ENCODE results near the gene DMD. TPM values are rescaled to one million over a fixed set of nuclear protein-coding genes. Genes with fewer than 3 reads are reported as not detected.

The DMD gene
- total RNA-seq, 4 donors from 2014 or later = 18.7 to 69.5 (median 38.5) TPM

DNA sequence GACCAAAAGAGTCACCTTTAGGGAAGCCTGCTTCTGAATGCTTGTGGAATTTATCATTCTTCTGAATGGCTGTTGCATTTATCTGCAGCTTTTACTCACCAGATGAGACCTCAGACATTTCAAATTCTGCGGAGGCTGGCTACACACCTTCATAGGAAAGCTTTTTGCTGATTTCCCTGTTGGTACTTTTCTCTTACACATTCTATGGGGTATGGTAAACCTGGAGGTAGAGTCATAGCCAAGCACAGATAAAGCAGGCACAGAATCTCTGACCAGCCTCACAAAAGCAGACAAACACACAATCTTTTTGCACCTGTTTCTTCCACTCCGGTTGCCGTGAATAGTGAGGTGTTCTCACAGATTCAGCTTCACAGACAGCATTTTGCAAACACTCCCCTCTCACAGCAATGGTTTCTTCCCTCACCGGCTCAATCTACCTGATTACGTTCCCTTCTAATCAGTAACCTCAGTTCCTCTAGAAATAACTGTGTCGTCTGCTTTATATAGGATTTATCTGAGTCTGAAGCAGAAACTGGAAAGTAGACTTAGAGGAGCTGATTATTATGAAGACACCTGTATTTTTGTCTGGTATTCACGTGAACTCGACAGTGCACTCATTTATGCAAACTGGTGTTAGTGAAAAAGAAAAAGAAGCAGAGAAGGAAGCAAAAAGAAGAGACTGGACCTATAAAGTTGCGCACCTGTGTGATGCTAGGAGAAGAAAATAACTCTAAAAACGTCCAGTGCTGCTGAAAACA is 83.1 kb downstream of the DMD start:
- no peak for DNase-seq (ENCODE audit: low spot score in 2 of 2)
- H3K27ac ChIP-seq = no peak overlapping the region
- TF ChIP-seq EP300 (IDR thresholded peaks at IDR 0.05) (no peak), POLR2AphosphoS5 (IDR thresholded peaks at IDR 0.05) (no peak), POLR2A (IDR thresholded peaks at IDR 0.05) (no peak)
- TF ChIP-seq, protein P1, sequence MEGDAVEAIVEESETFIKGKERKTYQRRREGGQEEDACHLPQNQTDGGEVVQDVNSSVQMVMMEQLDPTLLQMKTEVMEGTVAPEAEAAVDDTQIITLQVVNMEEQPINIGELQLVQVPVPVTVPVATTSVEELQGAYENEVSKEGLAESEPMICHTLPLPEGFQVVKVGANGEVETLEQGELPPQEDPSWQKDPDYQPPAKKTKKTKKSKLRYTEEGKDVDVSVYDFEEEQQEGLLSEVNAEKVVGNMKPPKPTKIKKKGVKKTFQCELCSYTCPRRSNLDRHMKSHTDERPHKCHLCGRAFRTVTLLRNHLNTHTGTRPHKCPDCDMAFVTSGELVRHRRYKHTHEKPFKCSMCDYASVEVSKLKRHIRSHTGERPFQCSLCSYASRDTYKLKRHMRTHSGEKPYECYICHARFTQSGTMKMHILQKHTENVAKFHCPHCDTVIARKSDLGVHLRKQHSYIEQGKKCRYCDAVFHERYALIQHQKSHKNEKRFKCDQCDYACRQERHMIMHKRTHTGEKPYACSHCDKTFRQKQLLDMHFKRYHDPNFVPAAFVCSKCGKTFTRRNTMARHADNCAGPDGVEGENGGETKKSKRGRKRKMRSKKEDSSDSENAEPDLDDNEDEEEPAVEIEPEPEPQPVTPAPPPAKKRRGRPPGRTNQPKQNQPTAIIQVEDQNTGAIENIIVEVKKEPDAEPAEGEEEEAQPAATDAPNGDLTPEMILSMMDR (IDR thresholded peaks at IDR 0.05) = no peak
- H3K9me3 ChIP-seq = no peaks in the 10 kb centered on the region
- no peaks in the 10 kb centered on the region for H3K27me3 ChIP-seq
- H3K36me3 ChIP-seq = no peaks in the 10 kb centered on the region
- H3K4me1 ChIP-seq = no peaks in the 10 kb centered on the region
- no peak overlapping the region for H3K4me3 ChIP-seq
- WGBS = 56% methylated on average over 10 of the region's 10 CpGs

DNA sequence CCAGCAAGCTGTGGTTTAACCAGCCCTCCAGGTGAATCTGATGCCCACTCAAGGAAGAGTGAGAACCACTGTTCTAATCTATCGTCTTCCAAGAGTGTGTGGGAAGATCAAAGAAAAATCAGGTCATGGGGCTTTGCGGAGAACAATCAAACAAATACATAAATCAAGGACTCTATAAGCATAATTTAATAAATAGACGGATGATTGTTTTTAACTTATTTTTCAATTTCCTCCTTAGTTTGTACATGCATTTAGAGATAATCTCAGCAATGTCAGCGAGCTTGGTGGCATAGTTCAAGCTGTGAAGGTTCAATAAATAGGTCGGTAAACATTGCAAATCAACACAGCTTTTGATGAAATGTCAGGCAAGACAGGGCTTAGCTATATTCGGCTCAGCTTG is 84.9 kb downstream of the DMD start:
- Histone ChIP-seq H3K27me3 (no peaks in the 10 kb centered on the region), H3K4me1 (no peaks in the 10 kb centered on the region), H3K27ac (no peak overlapping the region), H3K36me3 (no peaks in the 10 kb centered on the region), H3K9me3 (no peaks in the 10 kb centered on the region), H3K4me3 (no peak overlapping the region)
- no peak for DNase-seq (ENCODE audit: low spot score in 2 of 2)
- WGBS = 44% methylated on average over 6 of the region's 6 CpGs
- TF ChIP-seq POLR2A (IDR thresholded peaks at IDR 0.05) (no peak), POLR2AphosphoS5 (IDR thresholded peaks at IDR 0.05) (no peak), EP300 (IDR thresholded peaks at IDR 0.05) (no peak)
- TF ChIP-seq, protein P1 (IDR thresholded peaks at IDR 0.05) = no peak

DNA sequence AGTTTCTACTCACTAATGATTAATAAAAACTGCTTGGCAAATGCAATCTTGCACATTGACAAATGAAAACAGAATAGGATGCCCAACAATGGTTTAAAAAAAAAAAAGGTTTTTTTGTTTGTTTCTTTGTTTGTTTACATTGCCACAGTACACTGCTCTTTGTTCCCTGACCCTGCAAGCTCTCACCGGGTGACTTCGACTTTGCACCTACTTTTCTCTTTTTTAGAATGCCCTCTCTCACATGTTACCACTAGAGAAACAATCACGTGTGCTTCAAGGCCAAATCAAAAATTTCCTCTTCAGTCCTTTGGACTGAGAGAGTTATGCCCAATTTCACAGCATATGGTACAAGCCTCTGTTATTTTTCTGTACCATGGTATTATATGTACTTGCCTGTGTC is 101.5 kb downstream of the DMD start:
- H3K9me3 ChIP-seq = no peaks in the 10 kb centered on the region
- DNase-seq (ENCODE audit: low spot score in 2 of 2) = no peak
- H3K4me3 ChIP-seq = no peak overlapping the region
- no peaks in the 10 kb centered on the region for H3K4me1 ChIP-seq
- H3K36me3 ChIP-seq = no peaks in the 10 kb centered on the region
- no peaks in the 10 kb centered on the region for H3K27me3 ChIP-seq
- 36% methylated on average over 3 of the region's 3 CpGs for WGBS
- no peak overlapping the region for H3K27ac ChIP-seq
- TF ChIP-seq EP300 (IDR thresholded peaks at IDR 0.05) (no peak), POLR2AphosphoS5 (IDR thresholded peaks at IDR 0.05) (no peak), POLR2A (IDR thresholded peaks at IDR 0.05) (no peak)
- TF ChIP-seq, protein P1 (IDR thresholded peaks at IDR 0.05) = no peak

DNA sequence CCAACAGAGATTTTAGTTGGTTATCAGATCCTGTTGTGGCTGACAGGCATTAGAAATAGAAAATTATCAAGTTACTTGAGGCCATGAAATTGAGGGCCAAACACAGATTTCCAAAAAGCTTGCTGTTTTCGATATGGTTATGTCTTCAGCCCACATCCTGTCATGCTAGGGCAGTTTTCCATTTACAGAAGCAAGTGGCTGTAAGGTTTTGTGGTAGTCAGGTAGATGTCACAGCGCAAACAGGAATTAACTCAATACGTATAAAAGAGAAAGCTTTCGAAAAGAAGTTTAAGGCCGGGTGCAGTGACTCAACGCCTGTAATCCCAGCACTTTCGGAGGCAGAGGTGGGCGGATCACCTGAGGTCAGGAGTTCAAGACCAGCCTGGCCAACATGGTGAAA is 104.6 kb downstream of the DMD start:
- no peaks in the 10 kb centered on the region for H3K36me3 ChIP-seq
- TF ChIP-seq, protein P1 (IDR thresholded peaks at IDR 0.05) = no peak
- TF ChIP-seq EP300 (IDR thresholded peaks at IDR 0.05) (no peak), POLR2AphosphoS5 (IDR thresholded peaks at IDR 0.05) (no peak), POLR2A (IDR thresholded peaks at IDR 0.05) (no peak)
- no peak for DNase-seq (ENCODE audit: low spot score in 2 of 2)
- H3K27ac ChIP-seq = no peak overlapping the region
- WGBS = 90% methylated on average over 8 of the region's 8 CpGs
- H3K9me3 ChIP-seq = no peaks in the 10 kb centered on the region
- H3K27me3 ChIP-seq = no peaks in the 10 kb centered on the region
- no peaks in the 10 kb centered on the region for H3K4me1 ChIP-seq
- no peak overlapping the region for H3K4me3 ChIP-seq

DNA sequence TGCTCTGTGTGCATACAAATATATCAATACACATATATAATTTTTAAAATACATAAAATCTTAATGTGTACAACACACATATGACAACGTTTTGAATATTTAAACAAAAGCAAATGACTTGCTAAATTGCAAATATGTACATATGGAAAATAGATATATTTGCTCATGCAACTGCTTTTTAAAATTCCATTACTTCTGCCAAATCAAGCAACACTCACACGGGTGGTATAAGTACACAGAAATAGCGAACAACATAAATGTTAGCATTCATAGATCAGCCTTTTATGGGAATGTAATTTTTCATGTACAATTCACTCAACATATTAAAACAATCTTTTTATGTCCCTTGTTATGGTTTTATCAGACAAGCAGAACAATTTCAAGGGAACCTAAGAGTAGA is 116.3 kb downstream of the DMD start:
- 65% methylated on average over 3 of the region's 3 CpGs for WGBS
- H3K36me3 ChIP-seq = no peaks in the 10 kb centered on the region

More for the DNA sequence above, 116.3 kb downstream of the DMD start:
- no peaks in the 10 kb centered on the region for H3K4me1 ChIP-seq
- TF ChIP-seq POLR2A (IDR thresholded peaks at IDR 0.05) (no peak), POLR2AphosphoS5 (IDR thresholded peaks at IDR 0.05) (no peak), EP300 (IDR thresholded peaks at IDR 0.05) (no peak)
- TF ChIP-seq, protein P1 (IDR thresholded peaks at IDR 0.05) = no peak
- no peaks in the 10 kb centered on the region for H3K9me3 ChIP-seq
- H3K4me3 ChIP-seq = no peak overlapping the region
- H3K27me3 ChIP-seq = no peaks in the 10 kb centered on the region
- no peak for DNase-seq (ENCODE audit: low spot score in 2 of 2)
- no peak overlapping the region for H3K27ac ChIP-seq
